ENCODE measurements around the gene MNDA.

MNDA gene

DNA sequence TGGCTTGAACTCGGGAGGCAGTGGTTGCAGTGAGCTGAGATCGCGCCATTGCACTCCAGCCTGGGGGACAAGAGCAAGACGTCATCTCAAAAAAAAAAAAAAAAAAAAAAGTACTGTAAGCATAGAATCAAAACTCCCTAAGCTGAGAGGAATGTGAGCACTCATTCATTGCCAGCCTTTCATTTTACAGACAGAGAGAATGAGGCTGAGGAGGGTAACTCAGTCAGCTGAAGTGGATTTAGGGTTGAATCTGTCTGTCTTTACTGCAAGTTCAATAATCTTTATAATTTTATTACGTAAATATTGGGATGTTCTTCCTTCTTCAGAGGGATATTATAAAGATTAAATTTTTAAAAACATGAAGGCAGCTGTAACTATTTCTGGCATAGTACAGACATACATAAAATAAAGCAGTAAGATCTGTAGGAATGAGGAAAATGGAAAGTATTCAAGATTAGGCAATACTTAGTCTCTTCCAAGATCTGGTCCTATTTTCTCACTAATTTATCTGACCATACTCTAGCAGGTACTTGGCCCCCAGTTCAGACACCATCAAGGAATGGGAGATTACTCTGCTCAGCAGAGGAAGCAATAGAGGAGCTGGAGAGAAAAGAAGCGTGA, 24.1 kb upstream of the MNDA start:
- H3K4me1 ChIP-seq (ENCODE audit: low read depth, poor library complexity, severe bottlenecking), result no peaks in the 10 kb centered on the region
- no peaks in the 10 kb centered on the region for H3K27me3 ChIP-seq (ENCODE audit: insufficient read depth, low read depth)
- no peaks in the 10 kb centered on the region for H3K79me2 ChIP-seq (ENCODE audit: insufficient read depth, low read depth)
- H3K27ac ChIP-seq, result no peak overlapping the region
- no peak overlapping the region for H3K4me2 ChIP-seq
- no peak overlapping the region for H3K9ac ChIP-seq
- H3K4me3 ChIP-seq (IDR thresholded peaks at IDR 0.05; ENCODE audit: insufficient read depth, low read depth, low read length), result no peak overlapping the region
- H3K36me3 ChIP-seq (ENCODE audit: insufficient read depth), result no peaks in the 10 kb centered on the region
- H2AFZ ChIP-seq (ENCODE audit: low read depth), result no peak overlapping the region
- no peak for TF ChIP-seq CTCF (conservative IDR thresholded peaks at IDR 0.05; ENCODE audit: low read depth, low read length)
- no peaks in the 10 kb centered on the region for H4K20me1 ChIP-seq (ENCODE audit: insufficient read depth)

GRCh38 chr1:158809256-158809655, 21.9 kb upstream of the MNDA start:
- H4K20me1 ChIP-seq (ENCODE audit: insufficient read depth), result no peaks in the 10 kb centered on the region
- no peak overlapping the region for H3K9ac ChIP-seq
- H3K4me2 ChIP-seq, result no peak overlapping the region
- TF ChIP-seq CTCF (conservative IDR thresholded peaks at IDR 0.05; ENCODE audit: low read depth, low read length), result no peak
- no peak overlapping the region for H3K27ac ChIP-seq
- no peaks in the 10 kb centered on the region for H3K27me3 ChIP-seq (ENCODE audit: insufficient read depth, low read depth)
- H3K4me1 ChIP-seq (ENCODE audit: low read depth, poor library complexity, severe bottlenecking), result no peaks in the 10 kb centered on the region
- no peaks in the 10 kb centered on the region for H3K36me3 ChIP-seq (ENCODE audit: insufficient read depth)
- no peak overlapping the region for H3K4me3 ChIP-seq (IDR thresholded peaks at IDR 0.05; ENCODE audit: insufficient read depth, low read depth, low read length)
- H2AFZ ChIP-seq (ENCODE audit: low read depth), result no peak overlapping the region
- H3K79me2 ChIP-seq (ENCODE audit: insufficient read depth, low read depth), result no peaks in the 10 kb centered on the region

DNA sequence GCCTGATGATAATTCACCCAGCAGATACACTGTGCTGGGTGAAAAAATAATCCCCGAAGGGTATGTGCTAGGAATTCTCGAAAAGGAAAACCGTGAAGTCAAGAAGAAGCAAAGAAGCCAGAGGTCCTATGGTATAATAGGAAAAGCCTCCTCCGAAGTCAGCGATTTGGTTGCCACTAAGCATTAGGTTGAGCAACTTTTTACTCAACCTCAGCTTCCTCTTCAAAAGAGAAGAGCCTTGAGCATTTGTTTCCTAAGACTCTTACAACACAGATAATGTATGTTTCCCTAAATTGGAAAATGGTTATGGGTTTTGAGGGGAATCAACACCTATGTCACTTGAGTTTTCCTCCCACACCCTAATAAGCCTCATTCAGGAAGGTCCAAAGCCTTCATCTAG, 21.3 kb upstream of the MNDA start:
- Histone ChIP-seq H3K27ac (no peak overlapping the region), H2AFZ (ENCODE audit: low read depth) (no peak overlapping the region), H3K36me3 (ENCODE audit: insufficient read depth) (no peaks in the 10 kb centered on the region), H3K4me2 (no peak overlapping the region), H3K79me2 (ENCODE audit: insufficient read depth, low read depth) (no peaks in the 10 kb centered on the region), H3K9ac (no peak overlapping the region), H3K4me1 (ENCODE audit: low read depth, poor library complexity, severe bottlenecking) (no peaks in the 10 kb centered on the region), H4K20me1 (ENCODE audit: insufficient read depth) (no peaks in the 10 kb centered on the region), H3K4me3 (IDR thresholded peaks at IDR 0.05; ENCODE audit: insufficient read depth, low read depth, low read length) (no peak overlapping the region), H3K27me3 (ENCODE audit: insufficient read depth, low read depth) (no peaks in the 10 kb centered on the region)
- no peak for TF ChIP-seq CTCF (conservative IDR thresholded peaks at IDR 0.05; ENCODE audit: low read depth, low read length)

- H3K4me3 ChIP-seq (IDR thresholded peaks at IDR 0.05; ENCODE audit: insufficient read depth, low read depth, low read length), result no peak overlapping the region
- H3K27ac ChIP-seq, result no peak overlapping the region
- H3K27me3 ChIP-seq (ENCODE audit: insufficient read depth, low read depth), result no peaks in the 10 kb centered on the region
- no peaks in the 10 kb centered on the region for H4K20me1 ChIP-seq (ENCODE audit: insufficient read depth)
- no peak overlapping the region for H2AFZ ChIP-seq (ENCODE audit: low read depth)
- TF ChIP-seq CTCF (conservative IDR thresholded peaks at IDR 0.05; ENCODE audit: low read depth, low read length), result no peak
- no peaks in the 10 kb centered on the region for H3K36me3 ChIP-seq (ENCODE audit: insufficient read depth)
- H3K9ac ChIP-seq, result no peak overlapping the region
- no peaks in the 10 kb centered on the region for H3K4me1 ChIP-seq (ENCODE audit: low read depth, poor library complexity, severe bottlenecking)
- H3K4me2 ChIP-seq, result no peak overlapping the region
- H3K79me2 ChIP-seq (ENCODE audit: insufficient read depth, low read depth), result no peaks in the 10 kb centered on the region
These were observed 20.8 kb upstream of the MNDA start for GRCh38 chr1:158810311-158810710.
